A673 (cell line): Measurements from ENCODE around the gene OR51L1.

ENCODE experiments used
- EZH2 ChIP-seq: fragments of 200-600 bp; sonication (generic); IDR thresholded peaks from 2 replicates; pipeline ENCODE4 v1.6.1; 2017; ENCODE audit warnings: borderline replicate concordance, low read depth, mild to moderate bottlenecking, mixed read lengths, antibody characterized with exemption, low read length; ENCODE audit not compliant: poor library complexity, severe bottlenecking
- TF ChIP-seq, protein P1 (sequence below): fragments of 300-800, 200-600 bp; sonication (generic); conservative IDR thresholded peaks from 2 replicates; pipeline ENCODE4 v1.5.1; 2017; ENCODE audit warnings: low read depth, mild to moderate bottlenecking, antibody characterized with exemption, low read length, moderate library complexity, mixed read lengths

DNA sequence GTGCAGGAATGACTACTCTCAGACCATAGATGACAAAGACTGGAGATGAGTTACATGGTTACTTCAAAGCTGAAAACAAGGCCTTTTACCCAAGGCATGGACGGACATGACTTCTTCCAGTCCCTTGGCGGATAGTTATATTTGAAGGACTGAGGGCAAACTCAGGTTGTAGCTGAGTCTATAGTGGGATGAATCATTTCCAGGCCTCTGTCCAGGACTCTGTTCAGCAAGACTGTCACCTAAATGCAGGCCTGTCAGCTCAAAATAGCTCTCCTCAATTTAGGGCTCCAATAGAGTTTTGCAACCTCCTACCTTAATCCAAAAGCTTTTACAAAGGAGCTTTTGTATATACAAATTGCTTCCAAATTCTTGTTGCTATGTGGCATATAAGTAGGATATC lies 27.3 kb downstream of the OR51L1 start:
- TF ChIP-seq, protein P1, sequence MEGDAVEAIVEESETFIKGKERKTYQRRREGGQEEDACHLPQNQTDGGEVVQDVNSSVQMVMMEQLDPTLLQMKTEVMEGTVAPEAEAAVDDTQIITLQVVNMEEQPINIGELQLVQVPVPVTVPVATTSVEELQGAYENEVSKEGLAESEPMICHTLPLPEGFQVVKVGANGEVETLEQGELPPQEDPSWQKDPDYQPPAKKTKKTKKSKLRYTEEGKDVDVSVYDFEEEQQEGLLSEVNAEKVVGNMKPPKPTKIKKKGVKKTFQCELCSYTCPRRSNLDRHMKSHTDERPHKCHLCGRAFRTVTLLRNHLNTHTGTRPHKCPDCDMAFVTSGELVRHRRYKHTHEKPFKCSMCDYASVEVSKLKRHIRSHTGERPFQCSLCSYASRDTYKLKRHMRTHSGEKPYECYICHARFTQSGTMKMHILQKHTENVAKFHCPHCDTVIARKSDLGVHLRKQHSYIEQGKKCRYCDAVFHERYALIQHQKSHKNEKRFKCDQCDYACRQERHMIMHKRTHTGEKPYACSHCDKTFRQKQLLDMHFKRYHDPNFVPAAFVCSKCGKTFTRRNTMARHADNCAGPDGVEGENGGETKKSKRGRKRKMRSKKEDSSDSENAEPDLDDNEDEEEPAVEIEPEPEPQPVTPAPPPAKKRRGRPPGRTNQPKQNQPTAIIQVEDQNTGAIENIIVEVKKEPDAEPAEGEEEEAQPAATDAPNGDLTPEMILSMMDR, result no peak
- TF ChIP-seq EZH2, result no peak
